GM10847 (cell line): ENCODE measurements around the gene FBXW7.

Experiments
- POLR2A ChIP-seq: IDR thresholded peaks from 2 replicates; pipeline ENCODE4 v1.6.1; 2011; ENCODE audit not compliant: insufficient read length; ENCODE audit errors: extremely low read depth

The FBXW7 gene

DNA sequence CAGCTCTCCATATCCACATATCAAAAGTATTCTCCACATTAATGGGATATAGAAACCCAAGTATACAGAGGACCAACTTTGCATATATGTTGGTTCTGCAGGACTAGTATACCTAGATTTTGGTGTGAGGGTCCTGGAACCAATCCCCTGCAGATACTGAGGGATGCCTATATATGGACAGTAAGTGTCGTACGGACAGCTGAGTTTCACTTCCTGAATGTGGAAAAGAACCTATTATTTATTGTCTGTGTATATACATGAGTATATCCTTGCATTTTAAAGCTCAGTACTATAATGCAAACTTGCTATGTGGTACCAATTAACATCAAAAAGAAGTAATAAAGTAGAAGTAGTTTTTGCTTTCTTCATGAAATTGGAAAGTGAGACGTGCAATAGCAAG lies 101.9 kb downstream of the FBXW7 start:
- TF ChIP-seq POLR2A, result no peak

DNA sequence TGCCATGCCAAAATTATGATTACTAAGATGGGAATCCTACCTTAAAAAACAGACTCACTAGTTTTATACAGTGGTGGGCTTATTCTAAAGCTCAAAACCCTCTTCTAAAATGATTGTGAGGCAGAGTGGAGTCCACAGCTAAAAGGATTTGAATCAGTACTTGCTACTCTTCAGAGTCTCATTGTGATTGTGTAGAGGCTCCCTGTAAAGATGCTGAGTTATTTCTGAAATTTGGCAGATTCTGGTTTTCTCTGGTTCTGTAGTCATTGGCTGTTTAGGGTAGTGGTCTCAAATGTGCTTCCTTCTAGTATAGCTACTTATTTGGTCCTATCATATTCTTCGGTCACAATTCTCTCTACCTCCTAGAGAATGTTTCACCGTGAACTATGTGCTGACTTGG lies 104.1 kb downstream of the FBXW7 start:
- no peak for TF ChIP-seq POLR2A

DNA sequence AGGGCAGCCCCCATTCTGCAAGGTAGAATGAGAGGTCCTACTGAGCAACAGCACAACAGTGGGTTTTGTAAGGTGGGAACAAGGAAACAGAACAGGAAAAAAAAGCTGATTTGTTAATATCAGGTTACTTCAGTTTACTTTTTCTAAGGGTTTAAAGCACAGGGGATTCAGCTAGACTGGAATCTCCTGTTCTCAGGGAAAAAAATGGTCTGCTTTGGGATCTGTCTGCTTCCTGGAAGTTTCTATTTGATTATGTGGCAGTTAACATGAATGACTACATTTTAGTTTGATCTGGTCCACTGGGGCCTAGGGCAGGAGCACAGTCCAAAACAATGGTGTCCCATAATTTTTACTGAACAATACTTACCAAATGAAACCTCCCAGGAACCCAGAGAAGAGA lies 104.6 kb downstream of the FBXW7 start:
- no peak for TF ChIP-seq POLR2A

DNA sequence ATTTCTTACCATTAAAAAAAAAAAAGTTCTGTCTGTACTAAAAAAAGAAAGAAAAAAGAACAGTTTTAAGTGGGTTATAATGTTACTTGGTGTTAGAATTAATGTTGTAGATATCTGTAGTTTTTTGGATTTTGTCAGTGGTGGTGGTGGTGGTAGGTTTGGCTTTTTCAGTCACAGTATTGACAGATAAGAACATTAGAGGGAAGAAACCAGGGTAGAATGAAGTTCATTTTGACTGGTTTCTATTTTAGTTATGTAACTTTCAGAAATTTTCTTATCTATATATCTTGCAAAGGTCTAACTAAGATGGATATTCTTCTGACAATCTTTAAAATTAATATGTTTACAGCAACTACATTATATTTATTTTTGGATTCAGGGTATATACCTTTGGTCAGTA lies 105.4 kb downstream of the FBXW7 start:
- no peak for TF ChIP-seq POLR2A

DNA sequence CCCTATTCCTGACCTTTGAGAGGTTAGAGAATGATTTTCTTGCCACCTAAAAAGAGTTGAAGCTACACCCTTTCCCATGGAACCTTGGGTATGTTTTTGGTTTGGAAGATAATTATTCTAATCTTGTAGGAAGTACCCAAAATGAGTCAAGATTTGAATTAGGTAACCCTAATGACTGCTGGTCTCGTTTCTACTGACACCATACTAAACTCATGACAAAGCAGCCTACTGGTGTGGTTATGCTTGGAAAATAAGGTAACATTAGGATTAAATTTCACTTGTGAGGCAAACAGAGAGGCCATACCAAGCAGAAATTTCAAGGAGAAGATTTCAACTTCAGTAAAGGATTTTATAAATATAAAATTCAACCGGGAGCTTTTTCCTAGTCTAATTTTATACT lies 107.9 kb downstream of the FBXW7 start:
- TF ChIP-seq POLR2A, result no peak

DNA sequence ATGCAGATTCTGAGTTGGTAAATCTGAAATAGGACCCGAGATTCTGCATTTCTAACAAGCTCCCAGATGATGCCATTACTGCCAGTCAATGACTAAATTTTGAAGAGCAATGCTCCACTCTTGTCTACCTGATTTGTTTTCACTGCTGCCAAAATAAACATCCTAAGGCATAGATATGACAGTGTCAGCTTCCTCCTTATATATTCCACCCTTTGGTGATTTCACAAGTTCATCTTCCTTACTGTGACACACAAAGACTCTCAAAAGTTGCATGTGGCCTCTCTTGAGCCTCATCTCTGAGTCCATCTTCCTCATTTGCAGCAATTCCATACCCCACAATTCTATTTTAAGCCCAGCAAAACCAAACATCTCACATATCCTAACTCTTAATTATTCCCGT lies 110.9 kb downstream of the FBXW7 start:
- no peak for TF ChIP-seq POLR2A

DNA sequence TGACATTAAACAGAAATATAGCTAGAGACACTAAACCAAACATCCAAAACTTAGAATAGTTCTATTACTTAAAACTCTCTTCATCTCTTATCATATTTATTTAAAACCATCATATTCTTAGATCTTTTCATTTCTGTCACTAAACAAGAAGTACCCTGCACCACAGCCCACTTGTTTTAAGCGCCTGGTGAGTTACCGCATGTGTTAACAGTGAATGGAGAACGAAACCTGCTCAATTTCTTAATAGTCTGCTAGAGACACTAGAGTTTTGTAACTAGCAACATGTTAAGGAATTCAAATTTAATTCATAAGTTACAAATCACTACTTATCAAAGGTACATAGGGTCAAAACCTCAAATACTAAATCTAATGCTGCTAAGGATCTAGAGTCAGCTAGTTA lies 111.5 kb downstream of the FBXW7 start:
- TF ChIP-seq POLR2A, result no peak

DNA sequence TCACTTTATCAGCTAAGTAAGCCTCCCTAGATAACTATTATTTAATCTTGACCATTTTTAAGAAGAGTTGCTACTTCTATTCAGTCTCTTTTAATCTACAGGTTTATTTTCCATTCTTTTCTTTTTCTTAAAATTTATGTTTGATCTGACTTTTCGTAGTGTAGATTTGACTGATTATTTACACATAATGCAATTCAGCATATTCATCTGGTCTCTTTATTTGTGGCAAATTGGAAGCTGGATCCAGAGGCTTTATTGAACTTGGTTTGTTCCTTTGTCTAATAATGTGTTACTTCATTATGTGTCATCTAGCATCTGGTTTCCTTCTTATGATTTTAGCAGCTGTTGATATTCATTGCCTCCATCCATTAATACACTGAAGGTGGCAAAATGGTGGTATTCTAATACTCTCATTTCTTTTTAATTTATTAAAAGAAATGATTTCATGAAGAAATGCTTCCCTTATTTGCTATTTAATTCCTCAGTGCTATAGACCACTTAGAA lies 113.0 kb downstream of the FBXW7 start:
- no peak for TF ChIP-seq POLR2A

DNA sequence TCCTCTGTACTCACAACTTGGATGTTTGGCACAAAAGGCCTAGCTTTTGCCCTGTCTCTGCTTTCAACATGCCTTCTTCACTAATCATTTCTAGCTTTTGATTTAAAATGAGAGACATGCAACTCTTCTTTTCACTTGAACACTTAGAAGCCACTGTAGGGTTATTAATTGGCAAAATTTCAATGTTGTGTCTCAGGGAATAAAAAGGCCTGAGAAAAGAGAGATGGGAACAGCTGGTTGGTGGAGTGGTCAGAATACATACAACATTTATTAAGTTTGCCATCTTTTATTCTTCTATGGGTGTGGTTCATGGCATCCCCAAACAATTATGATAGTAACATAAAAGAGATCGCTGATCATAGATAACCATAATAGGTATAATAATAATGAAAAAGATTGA lies 114.3 kb downstream of the FBXW7 start:
- TF ChIP-seq POLR2A, result no peak

DNA sequence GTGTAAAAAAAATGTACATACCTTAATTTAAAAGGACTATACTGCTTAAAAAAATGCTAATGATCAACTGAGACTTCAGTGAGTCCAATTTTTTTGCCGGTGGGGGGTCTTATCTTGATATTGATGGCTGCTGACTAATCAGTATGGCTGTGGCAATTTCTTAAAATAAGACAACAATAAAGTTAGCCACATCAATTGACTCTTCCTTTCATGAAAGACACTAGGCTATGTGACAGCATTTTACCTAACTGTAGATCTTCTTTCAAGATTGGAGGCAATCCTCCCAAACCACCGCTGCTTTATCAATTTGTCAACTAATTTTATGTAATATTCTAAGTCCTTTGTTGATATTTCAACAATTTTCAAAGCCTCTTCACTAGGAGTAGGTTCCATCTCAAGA lies 116.1 kb downstream of the FBXW7 start:
- TF ChIP-seq POLR2A, result no peak

DNA sequence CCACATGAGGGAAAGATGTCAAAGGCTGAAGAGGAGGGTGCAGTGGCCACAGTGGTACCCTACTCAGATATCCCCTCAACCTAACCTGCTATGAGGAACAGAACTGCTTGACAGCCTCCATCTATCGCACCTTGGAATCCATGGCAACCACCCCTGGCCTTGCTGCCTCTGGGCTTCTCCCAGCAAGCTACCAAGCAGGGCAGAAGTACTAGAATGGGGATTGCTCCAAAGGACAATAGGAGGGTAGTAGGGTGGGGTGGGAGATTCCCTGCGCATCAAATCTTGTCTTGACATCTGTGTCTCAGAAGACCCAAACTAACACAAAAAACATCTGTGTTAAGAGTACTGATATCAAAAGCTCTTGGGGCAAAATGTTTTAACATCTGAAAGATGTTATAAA lies 118.2 kb downstream of the FBXW7 start:
- TF ChIP-seq POLR2A, result no peak

DNA sequence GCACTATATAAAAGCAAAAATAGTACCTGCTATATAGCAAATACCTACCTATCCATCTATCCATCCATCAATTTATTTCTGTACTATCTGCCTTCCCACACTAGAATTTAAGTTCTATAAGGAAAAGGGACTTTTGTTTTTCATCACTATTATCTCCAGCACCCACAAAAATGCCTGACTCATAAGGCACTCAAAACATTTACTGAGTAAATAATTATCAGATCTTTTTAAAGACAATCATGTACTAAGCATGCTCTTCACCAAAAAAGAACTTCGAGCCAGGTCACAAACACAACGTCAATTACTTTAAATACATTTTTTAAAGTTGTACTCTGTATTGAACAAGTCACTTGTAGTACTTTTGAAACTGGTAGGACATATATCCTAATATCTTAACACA lies 119.9 kb downstream of the FBXW7 start:
- TF ChIP-seq POLR2A, result no peak

DNA sequence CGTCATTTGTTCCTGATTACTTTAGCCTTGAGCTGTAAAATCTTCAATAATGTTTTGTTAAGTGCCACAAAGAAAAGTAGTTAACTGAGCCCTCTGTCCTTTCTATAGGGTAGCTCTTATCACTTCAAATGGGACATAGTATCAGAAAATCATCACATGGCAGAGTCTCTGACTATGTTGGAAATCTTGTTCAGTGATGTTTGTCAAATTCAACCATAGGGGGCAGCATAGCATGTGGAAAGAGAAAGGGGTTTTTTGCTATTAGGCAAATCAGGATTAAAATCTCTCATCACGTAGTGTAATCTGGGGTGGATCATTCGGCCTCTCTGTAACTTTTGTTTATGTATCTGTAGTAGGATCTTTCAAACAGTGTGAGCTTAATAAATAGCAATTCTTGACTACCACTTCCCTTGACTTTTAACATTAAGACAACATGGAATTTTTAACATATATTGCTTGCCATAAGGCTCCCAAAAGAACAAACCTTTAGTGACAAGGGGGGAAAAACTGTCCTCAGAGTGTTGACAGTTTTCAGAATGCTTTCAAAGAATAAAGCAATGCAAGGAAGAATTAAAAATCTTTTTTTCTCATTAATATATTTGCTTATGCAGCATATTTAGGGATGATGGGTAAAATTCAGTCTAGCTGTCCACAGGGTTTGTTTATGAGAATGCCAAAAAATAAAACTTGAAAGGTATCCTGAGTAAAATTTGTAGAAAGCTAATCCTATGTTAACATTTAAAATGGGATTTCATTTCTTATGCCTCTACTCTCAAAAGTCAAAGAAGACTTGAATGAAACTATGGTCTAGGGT lies 127.2 kb downstream of the FBXW7 start:
- no peak for TF ChIP-seq POLR2A

DNA sequence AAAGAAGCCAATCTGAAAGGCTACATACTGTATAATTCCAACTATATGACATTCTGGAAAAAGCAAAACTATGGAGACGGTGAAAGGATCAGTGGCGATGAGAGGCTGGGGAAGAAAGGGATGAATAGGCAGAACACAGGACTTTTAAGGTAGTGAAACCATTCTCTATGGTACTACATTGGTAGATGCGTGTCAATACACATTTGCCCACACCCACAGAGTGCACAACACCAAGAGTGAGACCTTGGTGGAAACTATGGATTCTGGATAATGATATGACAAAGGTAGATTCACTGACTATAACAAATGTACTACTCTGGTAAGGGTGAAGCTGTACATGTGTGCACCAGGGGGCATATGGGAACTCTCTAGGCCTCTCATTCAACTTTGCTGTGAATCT lies 134.5 kb downstream of the FBXW7 start:
- TF ChIP-seq POLR2A, result no peak

DNA sequence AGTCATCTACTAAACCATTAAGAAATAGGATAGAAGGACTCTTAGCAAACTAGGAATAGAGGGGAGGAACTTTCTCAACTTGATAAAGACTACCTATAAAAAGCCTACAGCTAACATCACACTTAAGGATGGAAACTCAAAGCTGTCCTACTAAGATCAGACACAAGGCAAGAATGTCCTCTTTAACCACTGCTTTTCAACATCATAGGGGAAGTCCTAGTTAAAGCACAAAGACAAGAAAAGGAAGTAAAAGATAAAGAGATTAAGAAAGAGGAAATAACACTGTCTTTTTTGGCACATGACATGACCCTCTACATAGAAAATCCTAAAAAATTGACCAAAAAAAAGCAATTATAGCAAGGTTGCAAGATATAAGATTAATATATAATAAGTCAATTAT lies 136.6 kb downstream of the FBXW7 start:
- TF ChIP-seq POLR2A, result no peak

DNA sequence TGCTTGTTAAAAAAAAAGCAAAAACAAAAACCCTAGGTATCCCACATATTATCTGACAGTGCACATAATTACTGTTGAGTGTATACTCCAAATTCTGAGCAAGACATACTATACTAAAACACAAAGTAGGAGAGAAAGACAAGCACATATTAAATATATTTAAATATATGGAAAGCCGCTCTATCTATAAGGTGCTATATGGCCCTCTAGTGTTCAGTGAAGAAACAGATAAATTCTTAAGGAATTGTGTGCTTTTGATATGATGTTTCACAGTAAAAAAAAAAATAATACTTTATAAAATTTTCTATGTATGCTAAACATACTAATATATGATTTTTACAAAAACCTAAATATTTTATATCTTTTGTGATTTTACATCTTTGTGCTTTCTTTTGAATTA lies 137.8 kb downstream of the FBXW7 start:
- no peak for TF ChIP-seq POLR2A

DNA sequence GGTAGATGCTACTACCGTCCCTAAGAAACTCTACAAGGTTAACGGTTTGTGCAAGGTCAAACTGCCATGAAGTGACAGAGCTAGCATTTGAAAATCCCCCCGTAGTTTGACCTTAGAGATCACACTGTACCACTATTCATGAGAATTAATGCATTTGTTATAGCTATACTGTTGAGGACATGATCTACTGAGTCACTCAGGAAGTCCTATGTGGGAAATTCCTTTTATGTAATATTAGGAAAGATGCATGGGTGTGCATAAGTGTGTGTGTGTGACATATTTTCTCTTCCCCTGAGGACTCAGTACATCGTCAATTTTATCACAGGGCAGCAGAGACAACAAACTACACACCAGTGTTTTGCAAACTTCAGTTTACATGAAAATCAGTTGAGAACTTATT lies 141.1 kb downstream of the FBXW7 start:
- no peak for TF ChIP-seq POLR2A
